GM12892 (cell line): ENCODE data around the gene BCAS4.

Source experiments
- POLR2A ChIP-seq: IDR thresholded peaks from 2 replicates; pipeline ENCODE4 v1.6.1; 2011; ENCODE audit warnings: low read depth, low read length, control low read depth
- POLR2AphosphoS5 ChIP-seq: IDR thresholded peaks from 2 replicates; pipeline ENCODE4 v1.6.1; 2011; ENCODE audit warnings: low read depth, low read length, control low read depth

- TF ChIP-seq POLR2A = no peak
- no peak for TF ChIP-seq POLR2AphosphoS5
These were observed 54.2 kb downstream of the BCAS4 start for GRCh38 chr20:50848846-50849673.
